Ovary (tissue), 9 donors: ENCODE results near the gene R3HDM2. TPM values are rescaled to one million over a fixed set of nuclear protein-coding genes. Genes with fewer than 3 reads are reported as not detected.

Source experiments
- DNase-seq, 5 donors: peaks; one replicate each; pipeline ENCODE4 v3.0.0-alpha.2; 2019 to 2020
- H3K27ac ChIP-seq, 2 donors: fragments of 200-600 bp; one replicate each; pipeline versions ENCODE4 v1.5.1 to v1.8.0; 2019 to 2022
- H3K27me3 ChIP-seq: fragments of 200-600 bp; one replicate; pipeline ENCODE4 v1.8.0; 2022
- H3K36me3 ChIP-seq: fragments of 200-600 bp; sonication (generic); one replicate; pipeline ENCODE4 v1.5.1; 2019
- H3K4me1 ChIP-seq: one replicate; pipeline ENCODE4 v1.8.1; 2013; ENCODE audit warnings: mild to moderate bottlenecking, moderate library complexity; ENCODE audit not compliant: insufficient read depth
- H3K4me3 ChIP-seq: fragments of 200-600 bp; sonication (generic); one replicate; pipeline ENCODE4 v1.5.1; 2017
- H3K9me3 ChIP-seq, 2 donors: fragments of 200-600 bp in 1 of 2; sonication (generic) in 1 of 2; one replicate each; pipeline versions ENCODE4 v1.5.1 to v1.8.1; 2013 to 2019; ENCODE audit warnings: mild to moderate bottlenecking in 1 of 2, moderate library complexity in 1 of 2
- CTCF ChIP-seq, 3 donors: fragments of 450-650 bp in 2 of 3; fragments of 200-600 bp in 1 of 3; IDR thresholded peaks; one replicate each; pipeline versions ENCODE4 v1.5.1 to v1.8.0; 2016 to 2022; ENCODE audit warnings: antibody characterized with exemption in 3 of 3, mild to moderate bottlenecking in 1 of 3
- EP300 ChIP-seq: sonication (generic); formaldehyde crosslinking; IDR thresholded peaks from one replicate; pipeline ENCODE4 v1.6.1; 2017; ENCODE audit warnings: antibody characterized with exemption
- POLR2A ChIP-seq: fragments of 450-650 bp; IDR thresholded peaks from one replicate; pipeline ENCODE4 v1.6.1; 2017; ENCODE audit warnings: antibody characterized with exemption, mild to moderate bottlenecking, moderate library complexity
- WGBS, 3 donors: extraction: QIAGEN DNeasy Blood & Tissue Kit in 1 of 3; methylation state at CpG; one replicate each; pipeline versions ENCODE4 v1.1.5 to v1.1.7; 2013 to 2017; 5-methylcytosine and 5-hydroxymethylcytosine counted together
- intact Hi-C, 4 donors: fragments of 100-400 bp; cut with DNase I; formaldehyde crosslinking; loops; one replicate each; pipeline versions ENCODE4 v1.11.0 to v1.15.1; 2022 to 2023
- polyA plus RNA-seq, 2 donors: library from polyadenylated mRNA; stranded (reverse); fragments of 200-250 nt in 1 of 2; fragments of 350-450 nt in 1 of 2; fragmentation: Illumina TruSeq in 1 of 2; extraction: RNeasy Lipid Tissue Mini Kit (QIAGEN cat#74804) in 1 of 2; gene quantifications; one replicate each; pipeline ENCODE4 v1.2.3, GENCODE V29; 2013 to 2014
- total RNA-seq, 7 donors: library from RNA; depleted of rRNA in 2 of 7; stranded (reverse); fragments of >200 nt in 2 of 7; fragmentation: NEBNext Ultra II Directional in 3 of 7; extraction: Animal tissue kit (Norgen Biotek cat#: 25700) in 3 of 7; gene quantifications; one replicate each; pipeline versions ENCODE4 v1.1.0 to v1.2.4, GENCODE V29; 2016 to 2023
- donor health status: DM: no; HTN: no; CAD: no; lungs with moderate emphysema.
- donor health status: DM: no; HTN: no; CAD: no.
- donor health status: Bipolar disorder and iron deficiency.
- donor health status: DM: yes; HTN: yes; CAD: no.
- donor health status: DM: no; HTN: no; CAD: no.
- donor health status: DM: yes; HTN: yes; CAD: no.

The R3HDM2 gene
- total and polyA plus RNA-seq, 9 donors: 24.3 to 81.4 (median 65.6) TPM

DNA sequence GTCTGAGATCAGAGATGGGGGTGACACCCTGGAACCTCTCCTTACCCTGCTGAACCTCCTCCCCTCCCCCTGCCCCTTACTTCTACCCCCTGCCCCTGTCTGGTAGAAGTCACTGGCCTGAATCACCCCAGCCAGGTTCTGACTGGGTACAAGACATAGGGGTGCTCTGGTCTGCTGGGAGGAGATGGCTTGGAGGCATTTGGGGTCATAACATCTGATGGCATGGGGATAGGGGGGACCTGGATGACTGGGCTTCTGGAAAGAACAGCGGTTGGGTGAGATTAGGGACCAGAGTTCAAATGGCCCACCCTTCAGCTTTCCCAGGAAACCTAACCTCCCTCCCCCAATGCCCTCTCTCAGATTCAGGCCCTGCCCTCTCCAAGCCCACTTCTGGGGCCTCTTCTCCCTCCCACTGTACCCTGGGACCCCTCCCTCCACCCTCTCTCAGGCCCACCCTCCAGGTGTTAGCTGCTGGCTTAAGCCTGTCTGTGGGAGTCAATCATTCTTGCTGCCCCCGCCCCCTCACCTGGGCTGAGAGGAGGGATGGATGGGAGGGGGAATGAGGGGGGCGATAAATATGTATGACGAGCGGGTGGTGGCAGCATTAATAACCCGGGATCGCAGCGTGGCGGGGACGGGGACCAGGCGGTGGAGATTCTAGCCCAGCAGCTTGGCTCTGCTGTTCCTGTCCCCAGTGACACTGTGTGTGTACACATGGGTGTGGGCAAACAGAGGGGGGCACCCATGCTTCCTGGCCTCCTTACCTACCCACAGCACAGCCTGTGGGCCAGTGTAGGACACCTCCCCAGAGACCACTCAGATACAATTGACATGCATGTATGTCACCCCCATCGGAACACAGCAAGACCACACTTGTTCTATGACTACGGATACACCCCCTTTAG lies 208.3 kb downstream of the R3HDM2 start:
- Histone ChIP-seq H3K4me3 (no peak overlapping the region), H3K9me3 (no peaks in the 10 kb centered on the region), H3K4me1 (peaks cover 2% of the 10 kb centered on the region), H3K36me3 (no peaks in the 10 kb centered on the region), H3K27me3 (peaks cover 13% of the 10 kb centered on the region), H3K27ac (no peak overlapping the region)
- 76 to 82% (median 79%) methylated on average over 13 of the region's 13 CpGs for WGBS, 3 donors
- TF ChIP-seq POLR2A (no peak), CTCF (IDR thresholded peaks at IDR 0.05) (no peak), EP300 (no peak)
- DNase-seq: no peak
- intact Hi-C loops: no loop called here

- Histone ChIP-seq H3K9me3 (no peaks in the 10 kb centered on the region), H3K4me3 (no peak overlapping the region), H3K27me3 (peaks cover 20% of the 10 kb centered on the region), H3K4me1 (peaks cover 8% of the 10 kb centered on the region), H3K27ac (no peak overlapping the region), H3K36me3 (no peaks in the 10 kb centered on the region)
- 14 to 30% (median 22%) methylated on average over 23 to 24 of the region's 24 CpGs for WGBS, 3 donors
- TF ChIP-seq EP300 (no peak), CTCF (IDR thresholded peaks at IDR 0.05) (no peak), POLR2A (no peak)
- intact Hi-C loops: no loop called here
- DNase-seq: no peak
Measured at GRCh38 chr12:57221169-57221917, 209.5 kb downstream of the R3HDM2 start.

- Histone ChIP-seq H3K4me3 (no peak overlapping the region), H3K9me3 (no peaks in the 10 kb centered on the region), H3K36me3 (no peaks in the 10 kb centered on the region), H3K27me3 (peaks cover 20% of the 10 kb centered on the region), H3K4me1 (peaks cover 8% of the 10 kb centered on the region), H3K27ac (no peak overlapping the region)
- 72 to 88% (median 86%) methylated on average over 1 of the region's 1 CpG for WGBS, 3 donors
- TF ChIP-seq EP300 (no peak), CTCF (IDR thresholded peaks at IDR 0.05) (no peak), POLR2A (no peak)
- intact Hi-C loops: no loop called here
- no peak for DNase-seq
Measured at GRCh38 chr12:57220770-57221168, 210.1 kb downstream of the R3HDM2 start.

- Histone ChIP-seq H3K4me3 (no peak overlapping the region), H3K36me3 (no peaks in the 10 kb centered on the region), H3K4me1 (peaks cover 8% of the 10 kb centered on the region), H3K9me3 (no peaks in the 10 kb centered on the region), H3K27me3 (peaks cover 20% of the 10 kb centered on the region), H3K27ac (no peak overlapping the region)
- TF ChIP-seq EP300 (no peak), POLR2A (no peak), CTCF (IDR thresholded peaks at IDR 0.05) (no peak)
- intact Hi-C loops: no loop called here
- WGBS, 3 donors: 4 to 7% (median 6%) methylated on average over 36 to 38 of the region's 38 CpGs
- DNase-seq: no peak
Measured at GRCh38 chr12:57219993-57220754, 210.7 kb downstream of the R3HDM2 start.
